ENCODE measurements around the gene P4HB. TPM values are rescaled to one million over a fixed set of nuclear protein-coding genes. Genes with fewer than 3 reads are reported as not detected.
A peak's percentile ranks its signal among the peaks of the same experiment; 100 is the strongest.

Gene P4HB
- total RNA-seq, 1 donor from 2014 or later = 678 TPM

DNA sequence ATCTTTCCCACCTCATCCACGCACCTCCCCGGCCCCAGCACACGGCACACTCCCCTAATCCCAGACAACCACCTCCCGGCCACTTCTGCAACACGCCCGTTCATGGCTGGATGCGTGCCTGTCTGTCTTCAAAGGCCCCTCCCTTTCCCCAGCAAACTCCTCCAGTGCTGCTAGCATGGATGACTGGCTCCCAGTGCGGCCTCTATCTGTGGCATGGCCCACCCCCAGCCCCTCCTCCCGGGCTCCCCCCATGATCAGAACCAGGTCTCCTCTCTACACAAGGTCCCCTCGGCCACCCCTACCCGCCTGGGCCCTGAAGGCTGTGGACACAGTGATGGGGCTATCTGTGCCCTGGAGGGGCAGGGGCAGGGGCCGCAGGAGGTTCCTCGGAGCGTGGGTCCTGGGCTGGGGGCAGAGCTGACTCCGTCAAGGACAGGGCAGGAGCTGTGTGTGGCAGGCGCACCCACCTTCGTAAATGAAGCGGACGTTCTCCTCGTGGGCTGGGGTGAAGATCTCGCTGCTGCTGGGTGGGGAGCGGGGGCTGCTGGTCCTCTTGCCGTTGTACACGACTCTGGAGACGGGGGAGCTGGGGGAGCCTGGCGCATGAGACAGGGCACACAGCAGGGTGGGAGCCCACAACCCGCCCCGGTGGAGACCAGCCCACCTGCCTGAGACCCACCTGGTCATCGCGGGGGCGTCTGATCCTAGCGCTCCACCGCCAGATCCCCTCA, 36.4 kb downstream of the P4HB start:
- TF ChIP-seq, protein P1, sequence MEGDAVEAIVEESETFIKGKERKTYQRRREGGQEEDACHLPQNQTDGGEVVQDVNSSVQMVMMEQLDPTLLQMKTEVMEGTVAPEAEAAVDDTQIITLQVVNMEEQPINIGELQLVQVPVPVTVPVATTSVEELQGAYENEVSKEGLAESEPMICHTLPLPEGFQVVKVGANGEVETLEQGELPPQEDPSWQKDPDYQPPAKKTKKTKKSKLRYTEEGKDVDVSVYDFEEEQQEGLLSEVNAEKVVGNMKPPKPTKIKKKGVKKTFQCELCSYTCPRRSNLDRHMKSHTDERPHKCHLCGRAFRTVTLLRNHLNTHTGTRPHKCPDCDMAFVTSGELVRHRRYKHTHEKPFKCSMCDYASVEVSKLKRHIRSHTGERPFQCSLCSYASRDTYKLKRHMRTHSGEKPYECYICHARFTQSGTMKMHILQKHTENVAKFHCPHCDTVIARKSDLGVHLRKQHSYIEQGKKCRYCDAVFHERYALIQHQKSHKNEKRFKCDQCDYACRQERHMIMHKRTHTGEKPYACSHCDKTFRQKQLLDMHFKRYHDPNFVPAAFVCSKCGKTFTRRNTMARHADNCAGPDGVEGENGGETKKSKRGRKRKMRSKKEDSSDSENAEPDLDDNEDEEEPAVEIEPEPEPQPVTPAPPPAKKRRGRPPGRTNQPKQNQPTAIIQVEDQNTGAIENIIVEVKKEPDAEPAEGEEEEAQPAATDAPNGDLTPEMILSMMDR (IDR thresholded peaks at IDR 0.05; ENCODE audit: unreplicated experiment) = no peak
- H3K27me3 Mint-ChIP-seq (ENCODE audit: unreplicated experiment) = peaks cover 6% of the 10 kb centered on the region
- H3K9me3 Mint-ChIP-seq (ENCODE audit: unreplicated experiment) = no peaks in the 10 kb centered on the region
- no peak for DNase-seq (ENCODE audit: low spot score)
- peaks cover 9% of the 10 kb centered on the region for H3K36me3 Mint-ChIP-seq (ENCODE audit: low read depth, unreplicated experiment)
- H3K4me3 Mint-ChIP-seq (ENCODE audit: unreplicated experiment) = peak overlapping the region; percentile 67
- H3K4me1 Mint-ChIP-seq (ENCODE audit: unreplicated experiment) = peaks cover 7% of the 10 kb centered on the region
- peak overlapping the region; percentile 24 for H3K27ac Mint-ChIP-seq (ENCODE audit: unreplicated experiment)

DNA sequence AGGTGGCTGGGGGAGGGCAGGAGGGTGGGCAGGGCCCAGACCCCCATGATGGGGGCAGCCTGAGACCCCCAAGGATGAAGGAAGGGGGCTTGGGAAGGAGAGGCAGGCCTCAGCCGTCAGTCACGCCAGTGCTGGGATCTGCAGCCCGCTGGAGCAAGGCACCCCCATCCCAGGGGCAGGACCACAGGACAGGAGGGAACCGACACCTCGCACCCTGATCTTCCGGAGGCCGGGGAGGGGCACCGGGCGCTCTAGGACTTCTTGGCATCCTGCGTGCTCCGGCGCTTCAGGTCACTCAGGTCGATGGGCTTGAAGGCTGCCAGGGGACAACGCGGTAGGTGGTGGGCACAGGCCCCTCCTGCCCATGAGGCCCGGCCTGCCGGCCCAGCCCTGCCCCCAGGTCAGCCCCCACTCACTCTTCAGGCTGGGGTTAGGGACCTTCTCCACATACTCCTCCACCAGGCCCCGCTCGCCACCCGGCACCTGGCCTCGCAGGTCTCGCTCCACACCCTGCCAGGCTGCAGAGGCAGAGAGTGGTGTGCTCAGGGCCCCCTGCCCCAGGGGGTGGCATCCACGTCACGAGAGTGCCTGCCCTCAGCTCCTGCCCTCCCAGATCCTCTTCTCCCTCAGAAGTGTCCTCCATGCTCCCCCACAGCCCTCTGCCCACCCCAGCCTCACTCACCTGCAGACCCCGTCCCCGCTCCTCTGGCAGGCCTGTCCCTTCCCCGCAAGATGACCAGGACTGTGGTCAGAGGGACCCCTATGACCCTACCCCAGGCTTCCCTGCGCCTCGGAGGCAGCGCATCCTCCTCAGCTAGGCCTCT, 37.1 kb downstream of the P4HB start:
- Mint-ChIP-seq H3K4me3 (ENCODE audit: unreplicated experiment) (peak overlapping the region; percentile 67), H3K36me3 (ENCODE audit: low read depth, unreplicated experiment) (peaks cover 9% of the 10 kb centered on the region)

DNA sequence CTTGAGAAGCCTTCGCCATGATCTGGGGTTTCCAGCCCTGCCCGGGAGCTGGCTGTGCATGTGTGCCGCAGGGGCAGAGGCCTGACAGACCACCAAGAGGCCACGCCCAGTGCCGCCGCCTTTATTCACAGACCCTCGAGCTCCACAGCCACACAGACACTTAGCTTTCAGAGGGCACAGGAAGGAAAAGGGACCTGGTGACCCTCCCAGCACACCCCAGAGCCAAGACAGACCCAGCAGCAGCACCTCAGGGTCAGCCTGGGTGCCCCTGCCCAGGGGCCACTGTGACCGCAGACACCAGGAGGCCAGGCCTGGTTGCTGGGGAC, 38.1 kb downstream of the P4HB start:
- H3K4me3 Mint-ChIP-seq (ENCODE audit: unreplicated experiment) = no peak overlapping the region

More for the DNA sequence above, 37.1 kb downstream of the P4HB start:
- TF ChIP-seq, protein P1 (IDR thresholded peaks at IDR 0.05; ENCODE audit: unreplicated experiment) = no peak
- H3K27me3 Mint-ChIP-seq (ENCODE audit: unreplicated experiment) = peaks cover 3% of the 10 kb centered on the region
- no peak for DNase-seq (ENCODE audit: low spot score)
- H3K27ac Mint-ChIP-seq (ENCODE audit: unreplicated experiment) = peak overlapping the region; percentile 24
- no peaks in the 10 kb centered on the region for H3K9me3 Mint-ChIP-seq (ENCODE audit: unreplicated experiment)
- peaks cover 3% of the 10 kb centered on the region for H3K4me1 Mint-ChIP-seq (ENCODE audit: unreplicated experiment)

DNA sequence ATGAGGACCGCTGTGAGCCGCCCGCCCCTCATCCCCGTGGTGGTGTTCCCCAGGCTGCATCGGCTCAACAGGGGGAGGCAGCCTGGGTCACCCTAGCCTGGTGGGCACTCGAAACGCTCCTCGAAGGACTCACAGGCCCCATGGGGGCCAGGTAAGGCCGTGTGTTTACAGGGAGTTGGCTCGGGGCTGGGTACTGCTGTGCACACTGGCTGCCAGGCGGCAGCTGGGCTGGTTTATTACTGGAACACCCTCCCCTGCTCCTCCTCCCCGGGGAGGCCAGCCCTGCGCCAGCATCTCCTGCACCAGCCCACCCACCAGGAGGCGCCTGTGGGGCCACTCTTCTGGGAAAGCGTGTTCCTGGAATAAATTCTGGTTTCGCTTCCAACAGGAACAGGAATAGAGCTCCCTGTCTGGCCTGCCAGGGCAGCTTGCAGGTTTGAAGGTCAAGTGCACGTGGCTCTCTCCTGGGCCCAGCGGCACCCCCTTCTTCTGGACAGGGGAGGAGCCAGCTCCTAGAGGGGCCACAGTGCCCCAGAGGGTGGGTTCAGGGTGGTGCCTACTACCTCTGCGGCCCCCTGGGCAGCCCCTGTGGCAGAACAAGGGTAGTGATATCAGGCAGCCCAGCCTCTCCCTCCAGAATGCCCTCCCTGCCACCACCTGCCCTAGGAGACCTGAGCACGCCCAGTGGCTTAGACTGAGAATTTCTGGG, 38.6 kb downstream of the P4HB start:
- peak; percentile 77 for DNase-seq (ENCODE audit: low spot score)
- H3K36me3 Mint-ChIP-seq (ENCODE audit: low read depth, unreplicated experiment) = peaks cover 9% of the 10 kb centered on the region
- H3K4me1 Mint-ChIP-seq (ENCODE audit: unreplicated experiment) = peaks cover 3% of the 10 kb centered on the region
- H3K27ac Mint-ChIP-seq (ENCODE audit: unreplicated experiment) = no peak overlapping the region
- TF ChIP-seq, protein P1 (IDR thresholded peaks at IDR 0.05; ENCODE audit: unreplicated experiment) = peak; percentile 33
- H3K27me3 Mint-ChIP-seq (ENCODE audit: unreplicated experiment) = peaks cover 3% of the 10 kb centered on the region
- H3K9me3 Mint-ChIP-seq (ENCODE audit: unreplicated experiment) = no peaks in the 10 kb centered on the region
- no peak overlapping the region for H3K4me3 Mint-ChIP-seq (ENCODE audit: unreplicated experiment)

More for the DNA sequence above, 38.1 kb downstream of the P4HB start:
- Mint-ChIP-seq H3K27ac (ENCODE audit: unreplicated experiment) (no peak overlapping the region), H3K27me3 (ENCODE audit: unreplicated experiment) (peaks cover 3% of the 10 kb centered on the region), H3K4me1 (ENCODE audit: unreplicated experiment) (peaks cover 3% of the 10 kb centered on the region), H3K36me3 (ENCODE audit: low read depth, unreplicated experiment) (peaks cover 9% of the 10 kb centered on the region), H3K9me3 (ENCODE audit: unreplicated experiment) (no peaks in the 10 kb centered on the region)
- DNase-seq (ENCODE audit: low spot score) = no peak
- TF ChIP-seq, protein P1 (IDR thresholded peaks at IDR 0.05; ENCODE audit: unreplicated experiment) = no peak
